Activated T-cell treated with anti-CD3 and anti-CD28 coated beads for 48 hours (primary cell): ENCODE measurements around the gene TRIM16.
"Not testable (repeated sequence)": the region's sequence is repeated elsewhere in the genome, so short reads cannot be mapped to it uniquely, and the experiment has no call there.

Experiments
- DNase-seq: peaks from one replicate; pipeline ENCODE4 v3.0.0-alpha.2; 2020; ENCODE audit warnings: low read depth

Gene TRIM16

GRCh38 chr17:15658296-15658695 lies 25.8 kb downstream of the TRIM16 start:
- no peak for DNase-seq

- DNase-seq, result no peak
Measured at GRCh38 chr17:15657868-15658267, 26.2 kb downstream of the TRIM16 start.

GRCh38 chr17:15654886-15655561 lies 29.1 kb downstream of the TRIM16 start:
- DNase-seq, result no peak

- not testable (repeated sequence) for DNase-seq
Measured at GRCh38 chr17:15654401-15654800, 29.7 kb downstream of the TRIM16 start.

- DNase-seq, result no peak
Measured at GRCh38 chr17:15652960-15653359, 31.2 kb downstream of the TRIM16 start.

GRCh38 chr17:15651583-15652110 lies 32.5 kb downstream of the TRIM16 start:
- peak; percentile 6 for DNase-seq

GRCh38 chr17:15650741-15651582 lies 33.1 kb downstream of the TRIM16 start:
- DNase-seq, result no peak

GRCh38 chr17:15649861-15650421 lies 34.2 kb downstream of the TRIM16 start:
- no peak for DNase-seq

GRCh38 chr17:15648386-15648785 lies 35.7 kb downstream of the TRIM16 start:
- DNase-seq, result no peak

GRCh38 chr17:15645942-15646312 lies 38.2 kb downstream of the TRIM16 start:
- not testable (repeated sequence) for DNase-seq

- not testable (repeated sequence) for DNase-seq
Measured at GRCh38 chr17:15645099-15645941, 38.8 kb downstream of the TRIM16 start.

- not testable (repeated sequence) for DNase-seq
Measured at GRCh38 chr17:15642505-15643251, 41.4 kb downstream of the TRIM16 start.

GRCh38 chr17:15642014-15642413 lies 42.1 kb downstream of the TRIM16 start:
- not testable (repeated sequence) for DNase-seq

- DNase-seq, result not testable (repeated sequence)
Measured at GRCh38 chr17:15630930-15631453, 53.1 kb downstream of the TRIM16 start.

- DNase-seq, result not testable (repeated sequence)
Measured at GRCh38 chr17:15629991-15630390, 54.1 kb downstream of the TRIM16 start.

- DNase-seq, result not testable (repeated sequence)
Measured at GRCh38 chr17:15623661-15624209, 60.4 kb downstream of the TRIM16 start.

GRCh38 chr17:15623255-15623654 lies 60.9 kb downstream of the TRIM16 start:
- DNase-seq, result not testable (repeated sequence)

GRCh38 chr17:15622124-15622523 lies 62.0 kb downstream of the TRIM16 start:
- DNase-seq, result not testable (repeated sequence)

GRCh38 chr17:15619331-15620058 lies 64.6 kb downstream of the TRIM16 start, which contains the start of gene FBXW10B:
FBXW10B (minus strand) TSS chr17:15619704; CDS start chr17:15619512, 192 bp downstream.
- not testable (repeated sequence) for DNase-seq

- DNase-seq, result not testable (repeated sequence)
Measured at GRCh38 chr17:15616828-15617227, 67.3 kb downstream of the TRIM16 start.
